Activated T-cell treated with anti-CD3 and anti-CD28 coated beads, Interleukin-2, amount 50 U/mL, for 24 hours (primary cell): ENCODE data around the gene AK8.

Source experiments
- DNase-seq: peaks from one replicate; pipeline ENCODE4 v3.0.0-alpha.2; 2020
- H3K27ac Mint-ChIP-seq: 2 replicates; pipeline ENCODE4 v1.8.0; 2020; ENCODE audit warnings: mild to moderate bottlenecking, mixed read lengths
- H3K27me3 Mint-ChIP-seq: 2 replicates; pipeline ENCODE4 v1.8.0; 2020; ENCODE audit warnings: mixed read lengths
- H3K36me3 Mint-ChIP-seq: 2 replicates; pipeline ENCODE4 v1.8.0; 2020; ENCODE audit warnings: low read depth, mixed read lengths
- H3K4me1 Mint-ChIP-seq: 2 replicates; pipeline ENCODE4 v1.8.0; 2020; ENCODE audit warnings: low read depth, mixed read lengths
- H3K4me3 Mint-ChIP-seq: 2 replicates; pipeline ENCODE4 v1.8.0; 2020; ENCODE audit warnings: mild to moderate bottlenecking, moderate library complexity, mixed read lengths
- H3K9me3 Mint-ChIP-seq: 2 replicates; pipeline ENCODE4 v1.8.0; 2020; ENCODE audit warnings: mixed read lengths

AK8 gene

GRCh38 chr9:132813115-132813771 lies 64.8 kb downstream of the AK8 start:
- Mint-ChIP-seq H3K36me3 (no peaks in the 10 kb centered on the region), H3K27me3 (peaks cover 61% of the 10 kb centered on the region), H3K4me3 (no peak overlapping the region), H3K4me1 (no peaks in the 10 kb centered on the region), H3K27ac (no peak overlapping the region), H3K9me3 (no peaks in the 10 kb centered on the region)
- DNase-seq, result no peak

- Mint-ChIP-seq H3K27ac (no peak overlapping the region), H3K36me3 (no peaks in the 10 kb centered on the region), H3K9me3 (no peaks in the 10 kb centered on the region), H3K4me3 (no peak overlapping the region), H3K4me1 (no peaks in the 10 kb centered on the region), H3K27me3 (peaks cover 55% of the 10 kb centered on the region)
- DNase-seq, result no peak
Measured at GRCh38 chr9:132811985-132812384, 66.1 kb downstream of the AK8 start.

GRCh38 chr9:132810314-132810713 lies 67.8 kb downstream of the AK8 start:
- no peak overlapping the region for H3K27ac Mint-ChIP-seq
- H3K4me3 Mint-ChIP-seq, result no peak overlapping the region
- H3K27me3 Mint-ChIP-seq, result peaks cover 63% of the 10 kb centered on the region

GRCh38 chr9:132809677-132810271 lies 68.3 kb downstream of the AK8 start:
- Mint-ChIP-seq H3K9me3 (no peaks in the 10 kb centered on the region), H3K27ac (no peak overlapping the region), H3K4me1 (no peaks in the 10 kb centered on the region), H3K4me3 (no peak overlapping the region), H3K36me3 (no peaks in the 10 kb centered on the region), H3K27me3 (peaks cover 64% of the 10 kb centered on the region)
- DNase-seq, result no peak

More at GRCh38 chr9:132810314-132810713, 67.8 kb downstream of the AK8 start:
- no peaks in the 10 kb centered on the region for H3K4me1 Mint-ChIP-seq
- H3K9me3 Mint-ChIP-seq, result no peaks in the 10 kb centered on the region
- H3K36me3 Mint-ChIP-seq, result no peaks in the 10 kb centered on the region
- no peak for DNase-seq

- Mint-ChIP-seq H3K4me3 (no peak overlapping the region), H3K9me3 (no peaks in the 10 kb centered on the region), H3K36me3 (no peaks in the 10 kb centered on the region), H3K27me3 (peaks cover 62% of the 10 kb centered on the region), H3K27ac (no peak overlapping the region), H3K4me1 (no peaks in the 10 kb centered on the region)
- no peak for DNase-seq
Measured at GRCh38 chr9:132808645-132809044, 69.4 kb downstream of the AK8 start.

- no peak overlapping the region for H3K4me3 Mint-ChIP-seq
- no peak overlapping the region for H3K27ac Mint-ChIP-seq
- peaks cover 65% of the 10 kb centered on the region for H3K27me3 Mint-ChIP-seq
- no peaks in the 10 kb centered on the region for H3K4me1 Mint-ChIP-seq
- H3K9me3 Mint-ChIP-seq, result no peaks in the 10 kb centered on the region
- H3K36me3 Mint-ChIP-seq, result no peaks in the 10 kb centered on the region
- no peak for DNase-seq
Measured at GRCh38 chr9:132806723-132807421, 71.2 kb downstream of the AK8 start.

GRCh38 chr9:132806306-132806705 lies 71.8 kb downstream of the AK8 start:
- DNase-seq, result no peak
- Mint-ChIP-seq H3K4me3 (no peak overlapping the region), H3K27ac (no peak overlapping the region), H3K9me3 (no peaks in the 10 kb centered on the region), H3K4me1 (no peaks in the 10 kb centered on the region), H3K36me3 (no peaks in the 10 kb centered on the region), H3K27me3 (peaks cover 66% of the 10 kb centered on the region)

GRCh38 chr9:132804576-132805295 lies 73.3 kb downstream of the AK8 start:
- DNase-seq, result no peak
- peaks cover 53% of the 10 kb centered on the region for H3K27me3 Mint-ChIP-seq
- no peak overlapping the region for H3K4me3 Mint-ChIP-seq
- H3K9me3 Mint-ChIP-seq, result no peaks in the 10 kb centered on the region
- peaks cover 1% of the 10 kb centered on the region for H3K4me1 Mint-ChIP-seq
- no peak overlapping the region for H3K27ac Mint-ChIP-seq
- H3K36me3 Mint-ChIP-seq, result no peaks in the 10 kb centered on the region

- no peak overlapping the region for H3K27ac Mint-ChIP-seq
- peaks cover 1% of the 10 kb centered on the region for H3K4me1 Mint-ChIP-seq
- H3K4me3 Mint-ChIP-seq, result no peak overlapping the region
- no peaks in the 10 kb centered on the region for H3K9me3 Mint-ChIP-seq
- H3K36me3 Mint-ChIP-seq, result no peaks in the 10 kb centered on the region
- peaks cover 52% of the 10 kb centered on the region for H3K27me3 Mint-ChIP-seq
- no peak for DNase-seq
Measured at GRCh38 chr9:132802121-132802795, 75.8 kb downstream of the AK8 start.

GRCh38 chr9:132801659-132802058 lies 76.4 kb downstream of the AK8 start:
- Mint-ChIP-seq H3K4me3 (no peak overlapping the region), H3K36me3 (no peaks in the 10 kb centered on the region), H3K27me3 (peaks cover 55% of the 10 kb centered on the region), H3K9me3 (no peaks in the 10 kb centered on the region), H3K27ac (no peak overlapping the region), H3K4me1 (peaks cover 1% of the 10 kb centered on the region)
- no peak for DNase-seq

- peak; percentile 72 for DNase-seq
- Mint-ChIP-seq H3K4me1 (peaks cover 1% of the 10 kb centered on the region), H3K27ac (no peak overlapping the region), H3K9me3 (no peaks in the 10 kb centered on the region), H3K27me3 (peaks cover 47% of the 10 kb centered on the region), H3K4me3 (no peak overlapping the region), H3K36me3 (no peaks in the 10 kb centered on the region)
Measured at GRCh38 chr9:132800038-132800648, 77.9 kb downstream of the AK8 start.

- no peak for DNase-seq
- H3K36me3 Mint-ChIP-seq, result no peaks in the 10 kb centered on the region
- no peak overlapping the region for H3K27ac Mint-ChIP-seq
- peaks cover 49% of the 10 kb centered on the region for H3K27me3 Mint-ChIP-seq
- H3K4me1 Mint-ChIP-seq, result peaks cover 1% of the 10 kb centered on the region
- H3K9me3 Mint-ChIP-seq, result no peaks in the 10 kb centered on the region
- no peak overlapping the region for H3K4me3 Mint-ChIP-seq
Measured at GRCh38 chr9:132798817-132799790, 79.0 kb downstream of the AK8 start.
